ENCODE data around the gene RAI1.
A peak's percentile ranks its signal among the peaks of the same experiment; 100 is the strongest.

RAI1 gene

GRCh38 chr17:17819561-17819995 lies 138.3 kb downstream of the RAI1 start:
- TF ChIP-seq, protein P1, sequence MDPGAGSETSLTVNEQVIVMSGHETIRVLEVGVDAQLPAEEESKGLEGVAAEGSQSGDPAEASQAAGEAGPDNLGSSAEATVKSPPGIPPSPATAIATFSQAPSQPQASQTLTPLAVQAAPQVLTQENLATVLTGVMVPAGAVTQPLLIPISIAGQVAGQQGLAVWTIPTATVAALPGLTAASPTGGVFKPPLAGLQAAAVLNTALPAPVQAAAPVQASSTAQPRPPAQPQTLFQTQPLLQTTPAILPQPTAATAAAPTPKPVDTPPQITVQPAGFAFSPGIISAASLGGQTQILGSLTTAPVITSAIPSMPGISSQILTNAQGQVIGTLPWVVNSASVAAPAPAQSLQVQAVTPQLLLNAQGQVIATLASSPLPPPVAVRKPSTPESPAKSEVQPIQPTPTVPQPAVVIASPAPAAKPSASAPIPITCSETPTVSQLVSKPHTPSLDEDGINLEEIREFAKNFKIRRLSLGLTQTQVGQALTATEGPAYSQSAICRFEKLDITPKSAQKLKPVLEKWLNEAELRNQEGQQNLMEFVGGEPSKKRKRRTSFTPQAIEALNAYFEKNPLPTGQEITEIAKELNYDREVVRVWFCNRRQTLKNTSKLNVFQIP (CRISPR knock-in tag; IDR thresholded peaks at IDR 0.05; ENCODE audit: borderline replicate concordance, low read depth): no peak
- no peak for TF ChIP-seq ESRRG (CRISPR knock-in tag; IDR thresholded peaks at IDR 0.05)
- TF ChIP-seq, protein P2, sequence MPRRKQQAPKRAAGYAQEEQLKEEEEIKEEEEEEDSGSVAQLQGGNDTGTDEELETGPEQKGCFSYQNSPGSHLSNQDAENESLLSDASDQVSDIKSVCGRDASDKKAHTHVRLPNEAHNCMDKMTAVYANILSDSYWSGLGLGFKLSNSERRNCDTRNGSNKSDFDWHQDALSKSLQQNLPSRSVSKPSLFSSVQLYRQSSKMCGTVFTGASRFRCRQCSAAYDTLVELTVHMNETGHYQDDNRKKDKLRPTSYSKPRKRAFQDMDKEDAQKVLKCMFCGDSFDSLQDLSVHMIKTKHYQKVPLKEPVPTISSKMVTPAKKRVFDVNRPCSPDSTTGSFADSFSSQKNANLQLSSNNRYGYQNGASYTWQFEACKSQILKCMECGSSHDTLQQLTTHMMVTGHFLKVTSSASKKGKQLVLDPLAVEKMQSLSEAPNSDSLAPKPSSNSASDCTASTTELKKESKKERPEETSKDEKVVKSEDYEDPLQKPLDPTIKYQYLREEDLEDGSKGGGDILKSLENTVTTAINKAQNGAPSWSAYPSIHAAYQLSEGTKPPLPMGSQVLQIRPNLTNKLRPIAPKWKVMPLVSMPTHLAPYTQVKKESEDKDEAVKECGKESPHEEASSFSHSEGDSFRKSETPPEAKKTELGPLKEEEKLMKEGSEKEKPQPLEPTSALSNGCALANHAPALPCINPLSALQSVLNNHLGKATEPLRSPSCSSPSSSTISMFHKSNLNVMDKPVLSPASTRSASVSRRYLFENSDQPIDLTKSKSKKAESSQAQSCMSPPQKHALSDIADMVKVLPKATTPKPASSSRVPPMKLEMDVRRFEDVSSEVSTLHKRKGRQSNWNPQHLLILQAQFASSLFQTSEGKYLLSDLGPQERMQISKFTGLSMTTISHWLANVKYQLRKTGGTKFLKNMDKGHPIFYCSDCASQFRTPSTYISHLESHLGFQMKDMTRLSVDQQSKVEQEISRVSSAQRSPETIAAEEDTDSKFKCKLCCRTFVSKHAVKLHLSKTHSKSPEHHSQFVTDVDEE (CRISPR knock-in tag; IDR thresholded peaks at IDR 0.05): no peak
- TF ChIP-seq RARB (CRISPR knock-in tag; IDR thresholded peaks at IDR 0.05): no peak
- TF ChIP-seq SNAI2 (CRISPR knock-in tag; IDR thresholded peaks at IDR 0.05): no peak
- no peak for TF ChIP-seq PPARA (CRISPR knock-in tag; IDR thresholded peaks at IDR 0.05; ENCODE audit: borderline replicate concordance)
- no peak for TF ChIP-seq GLIS3 (CRISPR knock-in tag; IDR thresholded peaks at IDR 0.05)
- TF ChIP-seq CREB5 (CRISPR knock-in tag; IDR thresholded peaks at IDR 0.05; ENCODE audit: low read depth): no peak
- no peak for TF ChIP-seq TOX (CRISPR knock-in tag; IDR thresholded peaks at IDR 0.05; ENCODE audit: borderline replicate concordance)
- peak; percentile 54 for ATAC-seq

GRCh38 chr17:17820046-17820445 lies 138.8 kb downstream of the RAI1 start:
- TF ChIP-seq TCF4 (CRISPR knock-in tag; IDR thresholded peaks at IDR 0.05; ENCODE audit: borderline replicate concordance) (no peak), CSRNP3 (CRISPR knock-in tag; IDR thresholded peaks at IDR 0.05) (no peak), ZNF70 (CRISPR knock-in tag; IDR thresholded peaks at IDR 0.05) (no peak), PATZ1 (CRISPR knock-in tag; IDR thresholded peaks at IDR 0.05; ENCODE audit: borderline replicate concordance) (no peak), SNAI2 (CRISPR knock-in tag; IDR thresholded peaks at IDR 0.05) (no peak), RARB (CRISPR knock-in tag; IDR thresholded peaks at IDR 0.05) (no peak), BACH2 (CRISPR knock-in tag; IDR thresholded peaks at IDR 0.05; ENCODE audit: borderline replicate concordance) (no peak), GLIS3 (CRISPR knock-in tag; IDR thresholded peaks at IDR 0.05) (no peak), ZNF565 (CRISPR knock-in tag; conservative IDR thresholded peaks at IDR 0.05; ENCODE audit: low read depth) (no peak)
- TF ChIP-seq, protein P2 (CRISPR knock-in tag; IDR thresholded peaks at IDR 0.05): no peak
- no peak for ATAC-seq

- TF ChIP-seq RARB (CRISPR knock-in tag; IDR thresholded peaks at IDR 0.05) (no peak), ZNF565 (CRISPR knock-in tag; conservative IDR thresholded peaks at IDR 0.05; ENCODE audit: low read depth) (no peak), CSRNP3 (CRISPR knock-in tag; IDR thresholded peaks at IDR 0.05) (no peak)
- ATAC-seq: no peak
Measured at GRCh38 chr17:17820463-17821158, 139.4 kb downstream of the RAI1 start.

Data from SK-N-SH treated with all-trans-retinoic acid at 6 μM for 48 hours (cell line).